Measurements from ENCODE around the gene MFGE8. TPM values are rescaled to one million over a fixed set of nuclear protein-coding genes. Genes with fewer than 3 reads are reported as not detected.

The MFGE8 gene
- total and polyA plus RNA-seq, 8 donors, result 6.1 to 34.5 (median 23.8) TPM

DNA sequence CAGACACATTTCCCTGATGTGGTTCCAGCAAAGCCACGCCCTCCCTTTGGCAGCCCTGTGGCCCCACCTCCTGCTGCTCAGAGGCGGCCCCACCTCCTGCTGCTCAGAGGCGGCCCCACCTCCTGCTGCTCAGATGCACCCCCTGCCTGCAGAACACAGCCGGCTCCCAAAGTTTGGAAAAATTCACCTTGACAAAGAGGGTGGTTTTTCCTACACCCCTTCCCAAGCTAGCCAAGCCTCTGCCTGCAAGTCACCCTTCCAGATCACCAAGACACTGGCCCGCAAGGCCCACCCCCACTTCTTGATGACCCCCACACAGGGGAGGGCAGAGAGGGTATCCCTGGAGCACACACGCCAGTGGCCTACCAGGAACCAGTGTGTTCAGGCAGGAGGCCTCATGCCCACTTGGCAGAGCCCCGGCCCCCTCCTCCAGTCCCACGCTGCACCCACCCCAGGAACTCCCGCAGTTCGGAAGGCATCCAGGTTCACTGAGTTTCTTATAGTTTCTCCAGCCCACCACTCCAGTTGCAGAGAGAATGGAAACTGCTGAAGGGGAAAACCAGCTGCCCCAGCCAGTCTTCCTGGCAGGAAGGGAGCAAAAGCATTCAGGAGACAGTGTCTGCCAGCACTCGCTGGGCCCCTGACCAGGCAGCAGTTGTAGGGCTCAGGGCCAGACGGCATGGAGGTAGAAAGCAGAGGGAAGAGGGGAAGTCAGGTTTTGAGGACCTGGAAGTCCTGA lies 15.6 kb downstream of the MFGE8 start:
- Histone ChIP-seq H3K27me3 (peaks cover 0 to 7% (median 0%) of the 10 kb centered on the region in 4 donors), H3K4me1 (peaks cover 0 to 7% (median 0%) of the 10 kb centered on the region in 3 donors), H3K36me3 (no peaks in the 10 kb centered on the region), H3K9me3 (no peaks in the 10 kb centered on the region), H3K4me3 (no peak overlapping the region), H3K27ac (no peak overlapping the region)
- TF ChIP-seq, protein P1, sequence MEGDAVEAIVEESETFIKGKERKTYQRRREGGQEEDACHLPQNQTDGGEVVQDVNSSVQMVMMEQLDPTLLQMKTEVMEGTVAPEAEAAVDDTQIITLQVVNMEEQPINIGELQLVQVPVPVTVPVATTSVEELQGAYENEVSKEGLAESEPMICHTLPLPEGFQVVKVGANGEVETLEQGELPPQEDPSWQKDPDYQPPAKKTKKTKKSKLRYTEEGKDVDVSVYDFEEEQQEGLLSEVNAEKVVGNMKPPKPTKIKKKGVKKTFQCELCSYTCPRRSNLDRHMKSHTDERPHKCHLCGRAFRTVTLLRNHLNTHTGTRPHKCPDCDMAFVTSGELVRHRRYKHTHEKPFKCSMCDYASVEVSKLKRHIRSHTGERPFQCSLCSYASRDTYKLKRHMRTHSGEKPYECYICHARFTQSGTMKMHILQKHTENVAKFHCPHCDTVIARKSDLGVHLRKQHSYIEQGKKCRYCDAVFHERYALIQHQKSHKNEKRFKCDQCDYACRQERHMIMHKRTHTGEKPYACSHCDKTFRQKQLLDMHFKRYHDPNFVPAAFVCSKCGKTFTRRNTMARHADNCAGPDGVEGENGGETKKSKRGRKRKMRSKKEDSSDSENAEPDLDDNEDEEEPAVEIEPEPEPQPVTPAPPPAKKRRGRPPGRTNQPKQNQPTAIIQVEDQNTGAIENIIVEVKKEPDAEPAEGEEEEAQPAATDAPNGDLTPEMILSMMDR (IDR thresholded peaks at IDR 0.05), result peak in 3 of 4 donors; percentile 10 to 37 (median 21)
- WGBS, 2 donors, result 49 to 54% methylated on average over 12 of the region's 12 CpGs
- DNase-seq (peak; percentile 62 to 96 (median 80)), ATAC-seq (peak; percentile 66 to 97 (median 92)), FAIRE-seq (no peak)
- intact Hi-C loops (cut with DNase I), result no loop called here

DNA sequence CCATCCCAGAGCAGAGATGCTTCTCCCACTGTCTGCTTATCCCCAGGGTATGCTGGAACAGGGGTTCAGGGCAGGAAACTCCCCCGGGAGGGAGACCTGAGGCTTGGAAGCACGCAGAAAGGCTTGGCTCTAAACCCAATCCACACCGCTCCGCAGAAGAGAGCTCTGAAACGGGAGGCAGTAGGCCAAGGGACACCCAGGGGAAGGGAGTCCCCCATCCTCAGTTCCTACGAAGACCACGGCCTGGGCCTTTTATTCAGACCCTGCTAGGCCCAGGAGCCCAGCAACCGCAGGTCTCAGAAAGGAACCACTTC lies 16.1 kb downstream of the MFGE8 start:
- no peak overlapping the region for H3K4me3 ChIP-seq
- no peaks in the 10 kb centered on the region for H3K36me3 ChIP-seq
- H3K27me3 ChIP-seq, result peaks cover 0 to 7% (median 0%) of the 10 kb centered on the region in 4 donors
- TF ChIP-seq, protein P1 (IDR thresholded peaks at IDR 0.05), result no peak
- intact Hi-C loops (cut with DNase I), result no loop called here
- WGBS, 2 donors, result 45 to 55% methylated on average over 8 of the region's 8 CpGs
- FAIRE-seq (no peak), DNase-seq (no peak), ATAC-seq (no peak)
- no peaks in the 10 kb centered on the region for H3K9me3 ChIP-seq
- H3K4me1 ChIP-seq, result peaks cover 0 to 7% (median 0%) of the 10 kb centered on the region in 3 donors
- no peak overlapping the region for H3K27ac ChIP-seq

DNA sequence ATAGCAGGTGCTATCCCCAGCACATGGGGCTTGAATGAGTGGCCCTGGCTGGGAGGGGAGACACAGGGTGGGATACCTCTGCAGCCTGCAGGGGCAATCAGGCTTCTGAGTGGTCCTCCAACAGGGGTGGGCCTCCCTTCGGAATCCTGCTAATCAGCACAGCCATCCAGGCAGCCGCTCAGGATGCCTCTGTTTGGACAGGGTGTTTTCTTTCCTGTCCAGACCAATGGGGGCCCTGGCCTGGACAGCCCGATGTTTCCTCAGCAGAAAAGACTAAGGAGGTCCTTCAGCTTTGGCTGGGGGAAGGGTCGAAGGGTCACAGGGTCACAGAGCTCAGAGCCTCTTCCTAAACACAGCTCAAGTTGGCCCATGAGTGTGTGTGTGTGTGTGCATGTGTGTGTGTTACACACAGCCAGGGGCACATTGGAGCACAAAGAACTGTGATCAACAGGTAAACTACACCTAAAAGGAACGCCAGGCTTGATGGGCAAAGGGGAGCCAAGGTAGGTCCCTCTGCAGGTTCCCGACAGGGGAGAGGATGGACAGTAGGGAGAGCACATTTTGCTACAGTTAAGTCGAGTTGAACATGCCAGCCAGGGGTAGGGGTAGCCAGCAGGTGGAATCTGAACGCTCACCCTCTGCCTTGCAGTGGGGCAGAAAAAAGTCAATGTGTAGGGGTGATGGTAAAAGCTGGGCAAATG lies 16.7 kb downstream of the MFGE8 start:
- no peak overlapping the region for H3K4me3 ChIP-seq
- FAIRE-seq, result no peak
- H3K9me3 ChIP-seq, result no peaks in the 10 kb centered on the region
- TF ChIP-seq, protein P1 (IDR thresholded peaks at IDR 0.05), result no peak
- DNase-seq, result peak in 1 of 6 donors; percentile 41
- peaks cover 0 to 7% (median 0%) of the 10 kb centered on the region in 3 donors for H3K4me1 ChIP-seq
- no peak overlapping the region for H3K27ac ChIP-seq
- no peak for ATAC-seq
- WGBS, 2 donors, result 71 to 86% methylated on average over 8 of the region's 8 CpGs
- intact Hi-C loops (cut with DNase I), result no loop called here
- H3K36me3 ChIP-seq, result no peaks in the 10 kb centered on the region
- peaks cover 0 to 7% (median 2%) of the 10 kb centered on the region in 4 donors for H3K27me3 ChIP-seq

DNA sequence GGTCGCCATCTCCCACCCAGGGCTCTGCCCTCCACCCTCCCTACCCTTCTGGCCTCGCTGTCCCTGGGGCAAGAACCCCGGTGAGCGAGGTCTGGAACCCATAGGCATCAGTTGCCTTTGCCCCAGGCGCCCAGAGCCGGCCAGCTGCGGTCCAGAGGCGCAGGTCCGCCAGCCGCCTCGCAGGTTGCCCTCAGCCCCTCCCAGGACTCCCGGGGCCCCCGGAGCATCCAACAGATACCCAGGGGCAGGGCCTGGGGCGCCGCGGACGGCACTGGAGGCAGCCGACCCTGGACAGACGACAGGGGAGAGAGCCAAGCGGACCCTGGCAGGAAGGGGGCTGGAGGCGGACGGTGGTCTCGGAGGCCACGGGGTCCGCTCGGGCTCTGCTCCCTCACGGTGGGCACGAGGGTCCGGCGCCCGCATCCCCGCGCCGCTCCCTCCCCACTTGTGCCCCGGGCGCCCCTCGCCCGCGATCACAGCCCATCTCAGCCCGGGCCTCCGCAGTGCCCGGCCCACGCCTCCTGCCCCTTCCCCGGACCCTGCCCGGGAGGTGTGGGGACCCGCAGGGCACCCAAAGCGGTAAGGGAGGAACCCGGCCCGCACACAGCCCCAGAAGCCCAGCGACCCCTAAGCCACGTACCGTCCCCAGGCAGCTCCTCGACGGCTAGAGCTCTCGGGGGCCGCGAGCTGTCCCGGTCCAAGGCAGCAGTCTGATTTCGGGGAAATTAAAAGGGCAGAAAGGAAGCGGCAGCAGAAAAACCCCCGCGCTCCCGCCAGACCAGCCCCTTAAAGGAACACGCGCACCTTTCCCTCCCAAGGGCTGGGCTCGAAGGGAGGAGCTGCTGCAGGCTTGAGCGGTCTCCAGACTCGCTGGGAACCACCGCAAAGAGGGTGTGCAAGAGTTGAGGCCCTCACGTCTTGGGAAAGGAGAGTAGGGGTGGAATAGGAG lies 18.1 kb downstream of the MFGE8 start, which contains the start of gene HAPLN3:
Gene HAPLN3, minus strand, starts transcription at position 726 of the 949 bp plus-strand sequence. CDS start 8,246 bp downstream, outside the sequence.
- DNase-seq, result peak in 1 of 6 donors; percentile 62
- peaks cover 0 to 7% (median 2%) of the 10 kb centered on the region in 4 donors for H3K27me3 ChIP-seq
- FAIRE-seq, result no peak
- no peak within 1 kb of the TSS for H3K27ac ChIP-seq
- peak; percentile 27 to 47 (median 39) for ATAC-seq
- H3K4me3 ChIP-seq, result peak within 1 kb of the TSS; percentile 19 to 51 (median 26)
- no peaks in the 10 kb centered on the region for H3K9me3 ChIP-seq
- TF ChIP-seq, protein P1 (IDR thresholded peaks at IDR 0.05), result no peak
- intact Hi-C loops (cut with DNase I), result no loop called here
- H3K36me3 ChIP-seq, result no peaks in the 10 kb centered on the region
- H3K4me1 ChIP-seq, result peaks cover 0 to 7% (median 0%) of the 10 kb centered on the region in 3 donors
- WGBS, 2 donors, result 6 to 7% methylated on average over 43 to 70 of the region's 70 CpGs

Measured in pancreas (tissue), 10 donors.